Prostate gland (tissue), 2 donors: ENCODE data around the gene AGAP5.

Experiments
- POLR2A ChIP-seq: fragments of 450-650 bp; IDR thresholded peaks from one replicate; pipeline ENCODE4 v1.6.1; 2016; ENCODE audit warnings: antibody characterized with exemption, mild to moderate bottlenecking
- TF ChIP-seq, protein P1 (sequence below), 4 experiments: fragments of 200-600 bp in 2 of 4; fragments of 450-650 bp in 2 of 4; sonication (generic) in 2 of 4; IDR thresholded peaks; 1 replicate in 3 of 4; 2 replicates in 1 of 4; pipeline ENCODE4 v1.5.1; 2016 to 2019; ENCODE audit warnings: antibody characterized with exemption in 4 of 4, mild to moderate bottlenecking in 2 of 4, moderate library complexity in 2 of 4

GRCh38 chr10:73643362-73643761 lies 54.5 kb downstream of the AGAP5 start:
- TF ChIP-seq, protein P1, sequence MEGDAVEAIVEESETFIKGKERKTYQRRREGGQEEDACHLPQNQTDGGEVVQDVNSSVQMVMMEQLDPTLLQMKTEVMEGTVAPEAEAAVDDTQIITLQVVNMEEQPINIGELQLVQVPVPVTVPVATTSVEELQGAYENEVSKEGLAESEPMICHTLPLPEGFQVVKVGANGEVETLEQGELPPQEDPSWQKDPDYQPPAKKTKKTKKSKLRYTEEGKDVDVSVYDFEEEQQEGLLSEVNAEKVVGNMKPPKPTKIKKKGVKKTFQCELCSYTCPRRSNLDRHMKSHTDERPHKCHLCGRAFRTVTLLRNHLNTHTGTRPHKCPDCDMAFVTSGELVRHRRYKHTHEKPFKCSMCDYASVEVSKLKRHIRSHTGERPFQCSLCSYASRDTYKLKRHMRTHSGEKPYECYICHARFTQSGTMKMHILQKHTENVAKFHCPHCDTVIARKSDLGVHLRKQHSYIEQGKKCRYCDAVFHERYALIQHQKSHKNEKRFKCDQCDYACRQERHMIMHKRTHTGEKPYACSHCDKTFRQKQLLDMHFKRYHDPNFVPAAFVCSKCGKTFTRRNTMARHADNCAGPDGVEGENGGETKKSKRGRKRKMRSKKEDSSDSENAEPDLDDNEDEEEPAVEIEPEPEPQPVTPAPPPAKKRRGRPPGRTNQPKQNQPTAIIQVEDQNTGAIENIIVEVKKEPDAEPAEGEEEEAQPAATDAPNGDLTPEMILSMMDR (IDR thresholded peaks at IDR 0.05): no peak
- no peak for TF ChIP-seq POLR2A
